ENCODE measurements around the gene DLG2.
"Not testable (repeated sequence)": the region's sequence is repeated elsewhere in the genome, so short reads cannot be mapped to it uniquely, and the experiment has no call there.

The DLG2 gene

GRCh38 chr11:83599066-83599465 lies 2028.1 kb downstream of the DLG2 start:
- DNase-seq (ENCODE audit: low read depth), result no peak
- H3K4me3 ChIP-seq (ENCODE audit: low read length), result no peak overlapping the region
- no peak for TF ChIP-seq CTCF (IDR thresholded peaks at IDR 0.05; ENCODE audit: insufficient read depth, low read depth, low read length, missing control alignments)

- peak overlapping the region; percentile 7 for H3K4me3 ChIP-seq (ENCODE audit: low read length)
- DNase-seq (ENCODE audit: low read depth), result not testable (repeated sequence)
Observed at GRCh38 chr11:83587797-83588196, 2039.3 kb downstream of the DLG2 start.

- DNase-seq (ENCODE audit: low read depth), result peak; percentile 62
- no peak overlapping the region for H3K4me3 ChIP-seq (ENCODE audit: low read length)
- no peak for TF ChIP-seq CTCF (IDR thresholded peaks at IDR 0.05; ENCODE audit: insufficient read depth, low read depth, low read length, missing control alignments)
Observed at GRCh38 chr11:83583757-83584366, 2043.3 kb downstream of the DLG2 start.

GRCh38 chr11:83574519-83574918 lies 2052.6 kb downstream of the DLG2 start:
- TF ChIP-seq CTCF (IDR thresholded peaks at IDR 0.05; ENCODE audit: insufficient read depth, low read depth, low read length, missing control alignments), result no peak

GRCh38 chr11:83572581-83573496 lies 2054.3 kb downstream of the DLG2 start:
- TF ChIP-seq CTCF (IDR thresholded peaks at IDR 0.05; ENCODE audit: insufficient read depth, low read depth, low read length, missing control alignments), result no peak
- no peak overlapping the region for H3K4me3 ChIP-seq (ENCODE audit: low read length)
- DNase-seq (ENCODE audit: low read depth), result peak; percentile 69

More at GRCh38 chr11:83574519-83574918, 2052.6 kb downstream of the DLG2 start:
- H3K4me3 ChIP-seq (ENCODE audit: low read length), result no peak overlapping the region
- DNase-seq (ENCODE audit: low read depth), result peak; percentile 34

- no peak for TF ChIP-seq CTCF (IDR thresholded peaks at IDR 0.05; ENCODE audit: insufficient read depth, low read depth, low read length, missing control alignments)
- H3K4me3 ChIP-seq (ENCODE audit: low read length), result no peak overlapping the region
- DNase-seq (ENCODE audit: low read depth), result peak; percentile 16
Observed at GRCh38 chr11:83571302-83571701, 2055.8 kb downstream of the DLG2 start.

- no peak for DNase-seq (ENCODE audit: low read depth)
- H3K4me3 ChIP-seq (ENCODE audit: low read length), result no peak overlapping the region
Observed at GRCh38 chr11:83569134-83569805, 2057.9 kb downstream of the DLG2 start.

More at GRCh38 chr11:83569134-83569805, 2057.9 kb downstream of the DLG2 start:
- TF ChIP-seq CTCF (IDR thresholded peaks at IDR 0.05; ENCODE audit: insufficient read depth, low read depth, low read length, missing control alignments), result no peak

Data from epithelial cell of esophagus (primary cell).